Smooth muscle cell (in vitro differentiated cells): Measurements from ENCODE around the gene PEAK1. TPM values are rescaled to one million over a fixed set of nuclear protein-coding genes. Genes with fewer than 3 reads are reported as not detected.

Experiments
- DNase-seq: peaks from one replicate; lab custom pipeline; 2025; ENCODE audit not compliant: unreplicated experiment; lab: John Stamatoyannopoulos, UW
- H2AFZ ChIP-seq: fragments of 200-600 bp; sonication (generic); 2 replicates; pipeline ENCODE4 v1.6.0; 2016; ENCODE audit warnings: antibody characterized with exemption, low read depth, mild to moderate bottlenecking
- H3F3A ChIP-seq: fragments of 200-600 bp; sonication (generic); 2 replicates; pipeline ENCODE4 v1.6.0; 2017; ENCODE audit warnings: antibody characterized with exemption, low read depth
- H3K27ac ChIP-seq: fragments of 200-600 bp; sonication (generic); 2 replicates; pipeline ENCODE4 v1.5.1; 2016; ENCODE audit warnings: low read depth, mild to moderate bottlenecking
- H3K27me3 ChIP-seq: fragments of 200-600 bp; sonication (generic); 2 replicates; pipeline ENCODE4 v1.6.1; 2016; ENCODE audit warnings: low read depth, mild to moderate bottlenecking
- H3K36me3 ChIP-seq: fragments of 200-600 bp; sonication (generic); 2 replicates; pipeline ENCODE4 v1.5.1; 2016; ENCODE audit warnings: low read depth
- H3K4me1 ChIP-seq: fragments of 200-600 bp; sonication (generic); 2 replicates; pipeline ENCODE4 v1.5.1; 2016; ENCODE audit warnings: low read depth
- H3K4me2 ChIP-seq: fragments of 200-600 bp; sonication (generic); 2 replicates; pipeline ENCODE4 v1.6.0; 2016; ENCODE audit warnings: mild to moderate bottlenecking
- H3K4me3 ChIP-seq: fragments of 200-600 bp; sonication (generic); 2 replicates; pipeline ENCODE4 v1.5.1; 2016; ENCODE audit warnings: mild to moderate bottlenecking
- H3K79me2 ChIP-seq: fragments of 200-600 bp; sonication (generic); 2 replicates; pipeline ENCODE4 v1.6.0; 2016; ENCODE audit warnings: low read depth, mild to moderate bottlenecking
- H3K9ac ChIP-seq: fragments of 200-600 bp; sonication (generic); 2 replicates; pipeline ENCODE4 v1.6.0; 2016; ENCODE audit warnings: low read depth
- H3K9me3 ChIP-seq: fragments of 200-600 bp; sonication (generic); replicated peaks from 2 replicates; pipeline ENCODE4 v1.5.1; 2016; ENCODE audit warnings: low read depth
- H4K20me1 ChIP-seq: fragments of 200-600 bp; sonication (generic); 2 replicates; pipeline ENCODE4 v1.6.0; 2016; ENCODE audit warnings: low read depth
- CTCF ChIP-seq: fragments of 200-600 bp; sonication (generic); IDR thresholded peaks from 2 replicates; pipeline ENCODE4 v1.5.1; 2017; ENCODE audit warnings: borderline replicate concordance, mild to moderate bottlenecking, antibody characterized with exemption; ENCODE audit not compliant: insufficient read depth, poor library complexity, severe bottlenecking
- WGBS: methylation state at CpG from one replicate; pipeline ENCODE4 v1.1.7; 2016; ENCODE audit warnings: low lambda C conversion rate; 5-methylcytosine and 5-hydroxymethylcytosine counted together
- polyA plus RNA-seq: library from polyadenylated mRNA; unstranded; fragments of >200 nt; fragmentation: Nextera tagmentation; extraction: Ambion mirVana; gene quantifications from 2 replicates; pipeline ENCODE4 v1.2.1, GENCODE V29; 2016
- total RNA-seq: library from RNA; depleted of rRNA; stranded (reverse); fragments of >200 nt; gene quantifications from 2 replicates; pipeline ENCODE4 v1.2.3, GENCODE V29; 2014

PEAK1 gene
- total and polyA plus RNA-seq, 2 experiments from 2014 or later, result 5.6 to 21.9 TPM

GRCh38 chr15:77311618-77312398 lies 108.1 kb downstream of the PEAK1 start:
- H3K27me3 ChIP-seq, result no peaks in the 10 kb centered on the region
- peaks cover 54% of the 10 kb centered on the region for H4K20me1 ChIP-seq
- no peak overlapping the region for H3K27ac ChIP-seq
- no peak overlapping the region for H3K4me2 ChIP-seq
- H3K79me2 ChIP-seq, result peaks cover 29% of the 10 kb centered on the region
- H3K4me3 ChIP-seq, result no peak overlapping the region
- H3K36me3 ChIP-seq, result no peaks in the 10 kb centered on the region
- DNase-seq, result no peak
- no peaks in the 10 kb centered on the region for H3K4me1 ChIP-seq
- H3K9ac ChIP-seq, result no peak overlapping the region
- no peak overlapping the region for H2AFZ ChIP-seq
- H3K9me3 ChIP-seq, result no peaks in the 10 kb centered on the region
- WGBS, result 86% methylated on average over 8 of the region's 8 CpGs
- H3F3A ChIP-seq, result no peaks in the 10 kb centered on the region
- no peak for TF ChIP-seq CTCF

GRCh38 chr15:77311020-77311419 lies 108.9 kb downstream of the PEAK1 start:
- 93% methylated on average over 4 of the region's 4 CpGs for whole genome bisulfite sequencing
- H3K79me2 ChIP-seq, result peaks cover 31% of the 10 kb centered on the region

GRCh38 chr15:77309392-77309791 lies 110.5 kb downstream of the PEAK1 start:
- Histone ChIP-seq H4K20me1 (peaks cover 43% of the 10 kb centered on the region), H3K79me2 (peaks cover 29% of the 10 kb centered on the region), H3K36me3 (no peaks in the 10 kb centered on the region), H3K4me1 (no peaks in the 10 kb centered on the region), H3K4me3 (no peak overlapping the region), H3K27me3 (no peaks in the 10 kb centered on the region), H3F3A (no peaks in the 10 kb centered on the region), H3K9me3 (no peaks in the 10 kb centered on the region), H3K4me2 (no peak overlapping the region), H2AFZ (no peak overlapping the region), H3K9ac (no peak overlapping the region), H3K27ac (no peak overlapping the region)
- DNase-seq, result no peak
- TF ChIP-seq CTCF, result no peak

More at GRCh38 chr15:77311020-77311419, 108.9 kb downstream of the PEAK1 start:
- Histone ChIP-seq H3F3A (no peaks in the 10 kb centered on the region), H4K20me1 (peaks cover 47% of the 10 kb centered on the region), H3K27me3 (no peaks in the 10 kb centered on the region), H3K36me3 (no peaks in the 10 kb centered on the region), H2AFZ (no peak overlapping the region), H3K9me3 (no peaks in the 10 kb centered on the region), H3K4me3 (no peak overlapping the region), H3K27ac (no peak overlapping the region), H3K9ac (no peak overlapping the region), H3K4me2 (no peak overlapping the region), H3K4me1 (no peaks in the 10 kb centered on the region)
- TF ChIP-seq CTCF, result no peak
- DNase-seq, result no peak

- H3K36me3 ChIP-seq, result no peaks in the 10 kb centered on the region
- no peak for DNase-seq
- no peaks in the 10 kb centered on the region for H3F3A ChIP-seq
- H3K27ac ChIP-seq, result no peak overlapping the region
- H2AFZ ChIP-seq, result no peak overlapping the region
- H4K20me1 ChIP-seq, result peaks cover 34% of the 10 kb centered on the region
- WGBS, result 82% methylated on average over 2 of the region's 2 CpGs
- H3K79me2 ChIP-seq, result peaks cover 24% of the 10 kb centered on the region
- no peaks in the 10 kb centered on the region for H3K9me3 ChIP-seq
- no peak for TF ChIP-seq CTCF
- H3K27me3 ChIP-seq, result no peaks in the 10 kb centered on the region
- H3K9ac ChIP-seq, result no peak overlapping the region
- no peaks in the 10 kb centered on the region for H3K4me1 ChIP-seq
- no peak overlapping the region for H3K4me3 ChIP-seq
- H3K4me2 ChIP-seq, result no peak overlapping the region
Measured at GRCh38 chr15:77305953-77306352, 114.0 kb downstream of the PEAK1 start.
